Hepatocyte (in vitro differentiated cells): ENCODE results near the gene OPCML.

Experiments used
- EZH2 ChIP-seq: fragments of 200-600 bp; sonication (generic); IDR thresholded peaks from 2 replicates; pipeline ENCODE4 v1.6.1; 2016; ENCODE audit warnings: antibody characterized with exemption, mild to moderate bottlenecking, borderline replicate concordance
- EZH2phosphoT487 ChIP-seq: fragments of 200-600 bp; sonication (generic); IDR thresholded peaks from one replicate; pipeline ENCODE4 v1.6.1; 2018; ENCODE audit warnings: antibody characterized with exemption, mild to moderate bottlenecking, low read depth, moderate library complexity; ENCODE audit not compliant: unreplicated experiment, severe bottlenecking
- TF ChIP-seq, protein P1 (sequence below): fragments of 200-600 bp; sonication (generic); IDR thresholded peaks from 2 replicates; pipeline ENCODE4 v1.5.1; 2016; ENCODE audit warnings: antibody characterized with exemption, mild to moderate bottlenecking; ENCODE audit not compliant: poor library complexity

DNA sequence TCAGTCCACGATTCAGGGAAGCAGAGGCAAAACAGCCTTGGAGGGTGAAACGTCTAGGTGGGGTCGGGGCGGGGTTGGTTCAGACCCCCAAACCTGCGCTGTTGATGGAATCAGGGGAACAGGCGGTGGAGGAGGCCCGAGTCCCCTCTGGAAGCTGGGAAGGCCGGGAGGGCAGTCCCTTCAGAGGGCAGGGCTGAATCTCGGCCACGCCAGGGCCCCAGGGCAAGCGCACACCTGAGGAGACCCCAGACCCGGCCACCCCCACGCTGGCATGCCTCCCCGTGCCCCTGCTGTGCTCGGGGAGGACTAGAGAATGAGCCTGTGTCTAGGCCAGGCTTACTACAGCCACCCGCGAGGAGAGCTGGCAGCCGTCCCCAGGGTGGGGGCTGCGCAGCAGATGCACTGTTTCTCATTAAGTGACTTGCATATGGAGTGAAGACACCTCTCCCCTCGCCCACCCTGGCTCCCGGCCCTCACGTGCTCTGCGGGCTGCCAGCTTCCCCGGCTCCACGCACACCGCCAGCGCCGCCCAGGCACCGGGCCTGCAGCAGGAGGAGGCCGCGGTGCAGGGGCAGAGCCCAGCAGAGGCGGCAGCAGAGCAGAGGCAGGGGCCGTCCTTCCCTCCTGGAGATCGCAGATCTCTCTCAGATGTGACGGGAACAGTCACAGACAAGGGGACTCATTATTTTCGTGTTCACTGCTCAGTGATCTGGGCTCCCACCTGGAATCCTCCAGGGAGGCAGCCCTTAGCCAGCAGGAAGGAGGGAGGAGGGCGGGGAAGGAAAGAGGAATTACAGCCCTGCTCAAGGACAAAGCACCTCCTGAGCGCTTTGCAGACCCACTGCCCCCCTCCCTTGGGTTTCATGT is 47.1 kb upstream of the OPCML start:
- TF ChIP-seq, protein P1, sequence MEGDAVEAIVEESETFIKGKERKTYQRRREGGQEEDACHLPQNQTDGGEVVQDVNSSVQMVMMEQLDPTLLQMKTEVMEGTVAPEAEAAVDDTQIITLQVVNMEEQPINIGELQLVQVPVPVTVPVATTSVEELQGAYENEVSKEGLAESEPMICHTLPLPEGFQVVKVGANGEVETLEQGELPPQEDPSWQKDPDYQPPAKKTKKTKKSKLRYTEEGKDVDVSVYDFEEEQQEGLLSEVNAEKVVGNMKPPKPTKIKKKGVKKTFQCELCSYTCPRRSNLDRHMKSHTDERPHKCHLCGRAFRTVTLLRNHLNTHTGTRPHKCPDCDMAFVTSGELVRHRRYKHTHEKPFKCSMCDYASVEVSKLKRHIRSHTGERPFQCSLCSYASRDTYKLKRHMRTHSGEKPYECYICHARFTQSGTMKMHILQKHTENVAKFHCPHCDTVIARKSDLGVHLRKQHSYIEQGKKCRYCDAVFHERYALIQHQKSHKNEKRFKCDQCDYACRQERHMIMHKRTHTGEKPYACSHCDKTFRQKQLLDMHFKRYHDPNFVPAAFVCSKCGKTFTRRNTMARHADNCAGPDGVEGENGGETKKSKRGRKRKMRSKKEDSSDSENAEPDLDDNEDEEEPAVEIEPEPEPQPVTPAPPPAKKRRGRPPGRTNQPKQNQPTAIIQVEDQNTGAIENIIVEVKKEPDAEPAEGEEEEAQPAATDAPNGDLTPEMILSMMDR, result no peak
- TF ChIP-seq EZH2, result no peak
- no peak for TF ChIP-seq EZH2phosphoT487
